ENCODE data around the gene SLC25A52. TPM values are rescaled to one million over a fixed set of nuclear protein-coding genes. Genes with fewer than 3 reads are reported as not detected.

SLC25A52 gene
- total and polyA plus RNA-seq, 9 of the 15 experiments (the other 6 are each of a cell fraction or from before 2014, with no cell fraction given): not detected

DNA sequence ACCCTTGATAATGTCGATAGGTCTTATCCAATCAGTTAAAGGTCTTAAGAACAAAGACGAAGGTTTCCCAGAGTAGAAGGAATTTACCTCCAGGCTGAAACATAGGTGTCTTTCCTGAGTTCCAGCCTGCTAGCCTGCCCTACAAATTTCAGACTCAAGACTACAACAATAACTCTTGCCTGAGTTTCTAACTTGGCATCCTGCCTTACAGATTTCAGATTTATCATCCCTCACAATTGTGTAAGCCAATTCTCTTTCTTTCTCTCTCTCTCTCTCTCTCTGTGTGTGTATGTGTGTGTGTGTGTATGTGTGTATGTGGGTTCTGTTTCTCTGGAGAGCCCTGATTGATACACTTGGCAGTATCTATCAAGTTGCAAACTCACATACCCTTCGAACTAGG lies 39.1 kb downstream of the SLC25A52 start:
- peaks cover 0 to 6% of the 10 kb centered on the region in 2 experiments; a peak in 1 of 5 replicates for H3K4me1 ChIP-seq (replicated peaks in 1 of 2; ENCODE audit: control insufficient read depth in 2 of 2, insufficient read depth in 2 of 2, low read length in 2 of 2)
- TF ChIP-seq ZNF830 (CRISPR knock-in tag; IDR thresholded peaks at IDR 0.05) (no peak), BACH1 (tag; IDR thresholded peaks at IDR 0.05) (no peak), FUS (optimal IDR thresholded peaks at IDR 0.05; ENCODE audit: low read depth, low read length) (no peak), TCF7 (IDR thresholded peaks at IDR 0.05; ENCODE audit: borderline replicate concordance) (no peak), ZKSCAN1 (IDR thresholded peaks at IDR 0.05; ENCODE audit: low read depth, low read length) (no peak), ETV1 (tag; conservative IDR thresholded peaks at IDR 0.05; ENCODE audit: low read depth) (no peak)
- TF ChIP-seq, protein P1, sequence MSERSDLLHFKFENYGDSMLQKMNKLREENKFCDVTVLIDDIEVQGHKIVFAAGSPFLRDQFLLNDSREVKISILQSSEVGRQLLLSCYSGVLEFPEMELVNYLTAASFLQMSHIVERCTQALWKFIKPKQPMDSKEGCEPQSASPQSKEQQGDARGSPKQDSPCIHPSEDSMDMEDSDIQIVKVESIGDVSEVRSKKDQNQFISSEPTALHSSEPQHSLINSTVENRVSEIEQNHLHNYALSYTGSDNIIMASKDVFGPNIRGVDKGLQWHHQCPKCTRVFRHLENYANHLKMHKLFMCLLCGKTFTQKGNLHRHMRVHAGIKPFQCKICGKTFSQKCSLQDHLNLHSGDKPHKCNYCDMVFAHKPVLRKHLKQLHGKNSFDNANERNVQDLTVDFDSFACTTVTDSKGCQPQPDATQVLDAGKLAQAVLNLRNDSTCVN (CRISPR knock-in tag; IDR thresholded peaks at IDR 0.05): no peak
- in situ Hi-C loops (cut with MboI): no loop called here
- intact Hi-C loops (cut with micrococcal nuclease): loop anchor here (5.0 to 10.0 kb wide), 3 partner anchors 256 to 727 kb away; no protein-coding TSS in a partner anchor
- WGBS (ENCODE audit: insufficient coverage, low coverage, missing lambda C conversion rate): 8% methylated on average over 3 of the region's 3 CpGs
- H3K9me1 ChIP-seq (ENCODE audit: control insufficient read depth, insufficient read depth, low read length): no peaks in the 10 kb centered on the region
- H3K79me2 ChIP-seq (ENCODE audit: control insufficient read depth, insufficient read depth, low read length): no peaks in the 10 kb centered on the region
- POLR2A ChIA-PET: no interaction called here
- ATAC-seq (no peak), FAIRE-seq (no peak), DNase-seq (ENCODE audit: extremely low read depth in 1 of 4, low spot score in 3 of 4) (no peak)
- H2AFZ ChIP-seq (ENCODE audit: low read depth, low read length): no peak overlapping the region
- CTCF ChIA-PET (ENCODE audit: low intra/inter-chr PET ratio): interaction anchor here (0.5 kb wide), 1 partner anchor 289 kb away, joined by 4 read pairs; no protein-coding TSS in a partner anchor
- no peak overlapping the region for H3K9ac ChIP-seq (ENCODE audit: insufficient read depth in 1 of 2, low read depth in 2 of 2, low read length in 2 of 2)
- H3K4me3 ChIP-seq: no peak overlapping the region
- H3K27me3 ChIP-seq (ENCODE audit: control insufficient read depth in 2 of 2, insufficient read depth in 2 of 2, low read length in 2 of 2): peaks cover 8 to 22% of the 10 kb centered on the region in 2 experiments; a peak in 4 of 5 replicates
- H3K4me2 ChIP-seq (ENCODE audit: insufficient read depth, low read length): no peak overlapping the region
- no peaks in the 10 kb centered on the region for H3K36me3 ChIP-seq (ENCODE audit: control insufficient read depth, insufficient read depth, low read length)
- no peaks in the 10 kb centered on the region for H4K20me1 ChIP-seq (replicated peaks; ENCODE audit: control insufficient read depth, insufficient read depth, low read length)
- no peak overlapping the region for H3K27ac ChIP-seq (ENCODE audit: extremely low read depth, low read depth, low read length)
- BruUV-seq (replicated peaks): no TSS peak
- H3K9me3 ChIP-seq (replicated peaks; ENCODE audit: control insufficient read depth, insufficient read depth, low read depth, low read length): no peaks in the 10 kb centered on the region; the same call in none of the 2 replicates

Measured in K562 (cell line).